Measurements from ENCODE around the gene PTPRC. TPM values are rescaled to one million over a fixed set of nuclear protein-coding genes. Genes with fewer than 3 reads are reported as not detected.

The PTPRC gene
- total and polyA plus RNA-seq, 7 donors, result 0.42 to 7.0 (median 3.9) TPM

DNA sequence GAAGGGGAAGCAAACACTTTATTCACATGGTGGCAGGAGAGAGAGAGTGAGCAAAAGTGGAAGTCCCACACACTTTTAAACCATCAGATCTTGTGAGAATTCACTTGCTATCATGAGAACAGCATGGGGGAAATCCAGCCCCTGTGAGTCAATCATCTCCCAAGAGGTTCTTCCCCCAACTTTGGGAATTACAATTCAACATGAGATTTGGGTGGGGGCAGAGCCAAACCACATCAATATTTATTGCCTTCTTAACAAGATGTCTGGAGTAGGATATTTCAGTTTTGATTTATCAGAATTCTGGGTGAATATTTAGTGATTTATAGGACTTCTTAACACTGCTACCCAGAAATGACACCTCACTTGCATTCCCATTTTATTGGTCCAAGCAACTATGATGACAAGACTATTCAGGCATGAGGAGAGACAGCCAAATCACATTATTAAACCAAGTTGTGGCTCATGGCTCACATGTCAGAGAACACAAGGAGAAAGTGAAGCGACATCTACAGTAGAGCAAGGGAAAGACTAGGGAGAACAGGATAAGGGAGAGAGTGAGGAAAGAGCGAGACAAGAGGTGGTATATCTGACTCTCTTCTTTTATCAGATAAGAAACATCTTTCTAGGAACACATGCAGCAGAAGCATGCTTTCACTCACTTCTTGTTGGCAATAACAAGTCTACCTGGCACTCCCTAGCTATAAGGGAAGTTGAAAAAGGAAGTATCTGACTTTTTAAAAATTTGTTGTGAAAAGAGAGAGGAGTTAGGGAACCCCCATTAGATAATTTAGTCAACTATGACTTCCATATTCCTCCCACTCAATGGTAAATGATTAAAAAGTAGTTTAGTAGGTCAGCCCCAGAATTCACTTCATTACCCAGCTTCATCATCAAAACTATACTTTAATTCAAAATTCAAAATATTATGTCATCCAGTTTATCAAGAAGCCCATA is 36.6 kb upstream of the PTPRC start:
- 89 to 96% (median 90%) methylated on average over 2 of the region's 2 CpGs for WGBS, 3 donors
- H3K4me1 ChIP-seq, result no peaks in the 10 kb centered on the region
- TF ChIP-seq, protein P1, sequence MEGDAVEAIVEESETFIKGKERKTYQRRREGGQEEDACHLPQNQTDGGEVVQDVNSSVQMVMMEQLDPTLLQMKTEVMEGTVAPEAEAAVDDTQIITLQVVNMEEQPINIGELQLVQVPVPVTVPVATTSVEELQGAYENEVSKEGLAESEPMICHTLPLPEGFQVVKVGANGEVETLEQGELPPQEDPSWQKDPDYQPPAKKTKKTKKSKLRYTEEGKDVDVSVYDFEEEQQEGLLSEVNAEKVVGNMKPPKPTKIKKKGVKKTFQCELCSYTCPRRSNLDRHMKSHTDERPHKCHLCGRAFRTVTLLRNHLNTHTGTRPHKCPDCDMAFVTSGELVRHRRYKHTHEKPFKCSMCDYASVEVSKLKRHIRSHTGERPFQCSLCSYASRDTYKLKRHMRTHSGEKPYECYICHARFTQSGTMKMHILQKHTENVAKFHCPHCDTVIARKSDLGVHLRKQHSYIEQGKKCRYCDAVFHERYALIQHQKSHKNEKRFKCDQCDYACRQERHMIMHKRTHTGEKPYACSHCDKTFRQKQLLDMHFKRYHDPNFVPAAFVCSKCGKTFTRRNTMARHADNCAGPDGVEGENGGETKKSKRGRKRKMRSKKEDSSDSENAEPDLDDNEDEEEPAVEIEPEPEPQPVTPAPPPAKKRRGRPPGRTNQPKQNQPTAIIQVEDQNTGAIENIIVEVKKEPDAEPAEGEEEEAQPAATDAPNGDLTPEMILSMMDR (IDR thresholded peaks at IDR 0.05), result no peak
- H3K27ac ChIP-seq, result no peak overlapping the region
- intact Hi-C loops (cut with DNase I), result no loop called here
- ATAC-seq (no peak), DNase-seq (no peak)
- H3K27me3 ChIP-seq (ENCODE audit: insufficient read depth in 3 of 3, low read length in 2 of 3), result no peaks in the 10 kb centered on the region
- no peaks in the 10 kb centered on the region for H3K36me3 ChIP-seq (ENCODE audit: insufficient read depth in 1 of 2, low read depth in 1 of 2)
- no peaks in the 10 kb centered on the region for H3K9me3 ChIP-seq
- H3K4me3 ChIP-seq, result no peak overlapping the region

DNA sequence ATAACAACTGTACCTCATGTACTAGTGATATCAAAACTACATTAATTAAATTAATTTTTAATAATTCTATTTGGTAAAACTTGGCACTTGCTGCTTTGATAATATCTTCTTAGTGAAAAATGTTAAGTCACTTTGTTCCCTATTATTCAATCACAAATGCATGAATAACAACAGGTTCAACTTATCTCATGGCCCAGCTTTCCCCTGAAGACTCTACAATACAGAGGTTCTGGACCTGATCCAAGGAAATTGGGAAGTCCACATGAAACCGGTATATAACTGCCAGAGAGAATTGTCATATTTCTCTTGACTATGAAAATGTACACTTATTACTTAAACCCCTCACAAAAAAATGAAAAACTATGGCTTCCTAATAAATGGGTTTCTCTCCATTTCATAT is 33.9 kb upstream of the PTPRC start:
- 23 to 39% (median 29%) methylated on average over 1 of the region's 1 CpG for WGBS, 3 donors
- H3K4me3 ChIP-seq, result no peak overlapping the region
- ATAC-seq (no peak), DNase-seq (no peak)
- no peaks in the 10 kb centered on the region for H3K4me1 ChIP-seq
- no peaks in the 10 kb centered on the region for H3K27me3 ChIP-seq (ENCODE audit: insufficient read depth in 3 of 3, low read length in 2 of 3)
- H3K27ac ChIP-seq, result no peak overlapping the region
- no peaks in the 10 kb centered on the region for H3K36me3 ChIP-seq (ENCODE audit: insufficient read depth in 1 of 2, low read depth in 1 of 2)
- TF ChIP-seq, protein P1 (IDR thresholded peaks at IDR 0.05), result no peak
- intact Hi-C loops (cut with DNase I), result no loop called here
- no peaks in the 10 kb centered on the region for H3K9me3 ChIP-seq

DNA sequence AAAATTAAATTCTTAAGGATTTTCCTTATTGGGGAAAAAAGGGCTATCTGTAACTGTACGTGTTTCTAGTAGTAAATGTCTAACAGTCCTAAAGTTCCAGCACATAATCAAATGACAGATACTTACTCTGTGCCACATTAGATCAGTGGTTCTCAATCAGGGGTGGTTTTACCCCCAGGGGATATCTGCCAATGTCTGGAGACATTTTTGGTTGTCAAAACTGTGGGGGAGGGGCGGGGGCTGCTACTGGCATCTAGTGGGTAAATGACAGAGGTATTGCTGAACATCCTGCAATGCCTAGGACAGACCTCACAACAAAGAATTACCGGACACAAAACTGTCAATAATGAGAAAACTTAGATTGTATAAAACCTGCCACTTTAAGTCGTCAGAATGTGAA is 33.4 kb upstream of the PTPRC start:
- intact Hi-C loops (cut with DNase I), result no loop called here
- TF ChIP-seq, protein P1 (IDR thresholded peaks at IDR 0.05), result no peak
- Histone ChIP-seq H3K9me3 (no peaks in the 10 kb centered on the region), H3K4me1 (no peaks in the 10 kb centered on the region), H3K27me3 (ENCODE audit: insufficient read depth in 3 of 3, low read length in 2 of 3) (no peaks in the 10 kb centered on the region), H3K27ac (no peak overlapping the region), H3K36me3 (ENCODE audit: insufficient read depth in 1 of 2, low read depth in 1 of 2) (no peaks in the 10 kb centered on the region), H3K4me3 (no peak overlapping the region)
- WGBS, 3 donors, result 68 to 73% (median 73%) methylated on average over 4 of the region's 4 CpGs
- DNase-seq (no peak), ATAC-seq (no peak)

DNA sequence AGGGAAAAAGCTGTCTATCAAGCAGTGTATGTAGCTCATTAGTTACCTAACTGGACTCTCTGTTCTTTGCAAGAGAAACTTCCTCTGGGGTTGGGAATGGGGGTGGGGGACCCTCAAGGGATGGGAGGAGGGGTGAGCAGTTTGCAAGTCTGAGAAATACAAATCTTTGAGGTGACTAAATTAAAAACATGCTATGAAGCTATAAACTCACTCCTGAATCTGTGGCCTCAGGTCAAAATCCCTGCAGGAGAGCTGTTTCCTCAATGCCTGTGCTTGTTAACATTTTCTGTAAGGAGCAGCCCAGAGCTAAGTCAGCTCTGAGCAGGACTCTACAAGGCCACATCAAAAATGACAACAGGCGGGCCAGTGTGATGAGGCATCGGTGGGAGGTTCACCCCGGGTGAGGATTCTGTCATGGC is 32.8 kb upstream of the PTPRC start:
- DNase-seq, result no peak
- 68 to 82% (median 78%) methylated on average over 3 of the region's 3 CpGs for WGBS, 3 donors
- Histone ChIP-seq H3K27me3 (ENCODE audit: insufficient read depth in 3 of 3, low read length in 2 of 3) (no peaks in the 10 kb centered on the region), H3K4me3 (no peak overlapping the region), H3K27ac (no peak overlapping the region), H3K36me3 (ENCODE audit: insufficient read depth in 1 of 2, low read depth in 1 of 2) (no peaks in the 10 kb centered on the region), H3K9me3 (no peaks in the 10 kb centered on the region), H3K4me1 (no peaks in the 10 kb centered on the region)
- TF ChIP-seq, protein P1 (IDR thresholded peaks at IDR 0.05), result no peak
- intact Hi-C loops (cut with DNase I), result no loop called here
- ATAC-seq, result no peak

Data from psoas muscle (tissue), 8 donors.